Measurements from ENCODE around the gene TEC.
"Not testable (repeated sequence)": the region's sequence is repeated elsewhere in the genome, so short reads cannot be mapped to it uniquely, and the experiment has no call there.

TEC gene

GRCh38 chr4:48187813-48188212, 81.8 kb downstream of the TEC start:
- H3K27ac ChIP-seq: no peak overlapping the region
- no peak for TF ChIP-seq CTCF (conservative IDR thresholded peaks at IDR 0.05)

- not testable (repeated sequence) for H3K27ac ChIP-seq
Measured at GRCh38 chr4:48187066-48187465, 82.6 kb downstream of the TEC start.

GRCh38 chr4:48186394-48186793, 83.2 kb downstream of the TEC start:
- not testable (repeated sequence) for H3K27ac ChIP-seq

GRCh38 chr4:48184882-48185281, 84.8 kb downstream of the TEC start:
- H3K27ac ChIP-seq: no peak overlapping the region
- TF ChIP-seq CTCF (conservative IDR thresholded peaks at IDR 0.05): no peak

- no peak for TF ChIP-seq CTCF (conservative IDR thresholded peaks at IDR 0.05)
- no peak overlapping the region for H3K27ac ChIP-seq
Measured at GRCh38 chr4:48180234-48180633, 89.4 kb downstream of the TEC start.

GRCh38 chr4:48178931-48179330, 90.7 kb downstream of the TEC start:
- no peak overlapping the region for H3K27ac ChIP-seq
- no peak for TF ChIP-seq CTCF (conservative IDR thresholded peaks at IDR 0.05)

GRCh38 chr4:48175806-48176205, 93.8 kb downstream of the TEC start:
- H3K27ac ChIP-seq: peak overlapping the region; percentile 71
- no peak for TF ChIP-seq CTCF (conservative IDR thresholded peaks at IDR 0.05)

GRCh38 chr4:48175328-48175727, 94.3 kb downstream of the TEC start:
- peak overlapping the region; percentile 71 for H3K27ac ChIP-seq

More at GRCh38 chr4:48175328-48175727, 94.3 kb downstream of the TEC start:
- no peak for TF ChIP-seq CTCF (conservative IDR thresholded peaks at IDR 0.05)
